H1 (cell line): ENCODE results near the gene ACYP2. TPM values are rescaled to one million over a fixed set of nuclear protein-coding genes. Genes with fewer than 3 reads are reported as not detected.

Experiments used
- CTCF ChIA-PET: fragments of 300-600 bp; sonication (Branson Sonifier 250); formaldehyde crosslinking; loops from one replicate; lab custom pipeline; 2021; ENCODE audit not compliant: partially characterized antibody; lab: Charles Lee
- POLR2A ChIA-PET: fragments of 300-600 bp; sonication (Branson Sonifier 250); formaldehyde crosslinking; loops from one replicate; lab custom pipeline; 2021; ENCODE audit warnings: inconsistent platforms; ENCODE audit not compliant: partially characterized antibody; lab: Charles Lee
- DNase-seq, 2 experiments: peaks; one replicate each; pipeline versions ENCODE4 v3.0.0 to v3.0.0-alpha.2; 2010 to 2022; ENCODE audit warnings: low spot score in 2 of 2, low read depth in 1 of 2, mixed read lengths in 1 of 2
- FAIRE-seq: peaks from 2 replicates; lab custom pipeline; 2011; peaks lifted over from hg19 to GRCh38; lab: Jason Lieb, UNC
- H2AFZ ChIP-seq: 2 replicates; pipeline ENCODE4 v1.8.1; 2012; ENCODE audit warnings: low read length, inconsistent platforms
- H2AK5ac ChIP-seq: 2 replicates; pipeline ENCODE4 v1.6.1; 2013; ENCODE audit warnings: low read depth, low read length
- H2BK120ac ChIP-seq: replicated peaks from 2 replicates; pipeline ENCODE3; 2013; ENCODE audit warnings: low read depth, low read length, inconsistent platforms
- H2BK12ac ChIP-seq: 2 replicates; pipeline ENCODE4 v1.6.1; 2013; ENCODE audit warnings: low read depth, low read length
- H2BK15ac ChIP-seq: 2 replicates; pipeline ENCODE4 v1.6.1; 2013; ENCODE audit warnings: low read length
- H2BK20ac ChIP-seq: 2 replicates; pipeline ENCODE4 v1.6.1; 2013; ENCODE audit warnings: low read length
- H2BK5ac ChIP-seq: 2 replicates; pipeline ENCODE4 v1.6.1; 2013; ENCODE audit warnings: low read depth, low read length
- H3K14ac ChIP-seq: 2 replicates; pipeline ENCODE4 v1.6.1; 2013; ENCODE audit warnings: inconsistent platforms; ENCODE audit not compliant: insufficient read length
- H3K18ac ChIP-seq: 2 replicates; pipeline ENCODE4 v1.6.1; 2013; ENCODE audit warnings: low read length; ENCODE audit errors: extremely low read depth
- H3K23ac ChIP-seq: 2 replicates; pipeline ENCODE4 v1.6.1; 2013; ENCODE audit warnings: inconsistent platforms; ENCODE audit not compliant: insufficient read length
- H3K23me2 ChIP-seq: 2 replicates; pipeline ENCODE4 v1.6.1; 2013; ENCODE audit warnings: low read depth, low read length
- H3K27ac ChIP-seq: 2 replicates; pipeline ENCODE4 v1.6.1; 2011; ENCODE audit warnings: low read depth, low read length, inconsistent platforms
- H3K27me3 ChIP-seq, 4 experiments: replicated peaks in 1 of 4; 1 replicate in 1 of 4; 2 replicates in 3 of 4; pipeline versions ENCODE4 v1.6.1 to v1.8.1; 2011 to 2013; ENCODE audit warnings: low read length in 3 of 4, mild to moderate bottlenecking in 3 of 4, inconsistent platforms in 2 of 4, mixed read lengths in 2 of 4, moderate library complexity in 1 of 4; ENCODE audit not compliant: control insufficient read depth in 3 of 4, insufficient read depth in 3 of 4; ENCODE audit errors: extremely low read depth in 1 of 4
- H3K36me3 ChIP-seq, 4 experiments: 2 replicates each; pipeline versions ENCODE4 v1.6.1 to v1.8.1; 2011 to 2013; ENCODE audit warnings: mild to moderate bottlenecking in 4 of 4, low read length in 3 of 4, moderate library complexity in 2 of 4, control low read depth in 1 of 4, inconsistent platforms in 1 of 4; ENCODE audit not compliant: insufficient read depth in 4 of 4, control insufficient read depth in 2 of 4
- H3K4ac ChIP-seq: replicated peaks from 2 replicates; pipeline ENCODE3; 2013; ENCODE audit warnings: low read length, low read depth, mixed read lengths, inconsistent platforms; ENCODE audit not compliant: insufficient read length
- H3K4me1 ChIP-seq, 4 experiments: replicated peaks in 1 of 4; 1 replicate in 1 of 4; 2 replicates in 3 of 4; pipeline versions ENCODE4 v1.6.1 to v1.8.1; 2011 to 2013; ENCODE audit warnings: low read length in 3 of 4, inconsistent platforms in 2 of 4, mixed read lengths in 1 of 4; ENCODE audit not compliant: insufficient read depth in 4 of 4, control insufficient read depth in 3 of 4
- H3K4me2 ChIP-seq, 2 experiments: 2 replicates each; pipeline versions ENCODE4 v1.6.1 to v1.8.1; 2011 to 2013; ENCODE audit warnings: low read depth in 2 of 2, low read length in 2 of 2, control low read depth in 1 of 2, inconsistent platforms in 1 of 2, mild to moderate bottlenecking in 1 of 2; ENCODE audit not compliant: insufficient read depth in 1 of 2
- H3K4me3 ChIP-seq, 4 experiments: fragments of 200-600, 300-600 bp in 1 of 4; sonication (generic), shearing (Covaris generic), sonication (Bioruptor Twin) in 1 of 4; 2 replicates each; pipeline versions ENCODE4 v1.5.1 to v1.8.1; 2011 to 2016; ENCODE audit warnings: low read length in 4 of 4, low read depth in 3 of 4, control low read depth in 2 of 4, inconsistent platforms in 2 of 4, mild to moderate bottlenecking in 2 of 4, mixed read lengths in 1 of 4, moderate library complexity in 1 of 4; ENCODE audit not compliant: insufficient read depth in 2 of 4; ENCODE audit errors: extremely low read depth in 1 of 4
- H3K56ac ChIP-seq: replicated peaks from 2 replicates; pipeline ENCODE3; 2013; ENCODE audit warnings: low read depth, mild to moderate bottlenecking, mixed read lengths, low read length, inconsistent platforms; ENCODE audit not compliant: insufficient read length
- H3K79me1 ChIP-seq: 2 replicates; pipeline ENCODE4 v1.6.1; 2013; ENCODE audit warnings: low read depth, low read length, control low read depth
- H3K79me2 ChIP-seq, 2 experiments: 2 replicates each; pipeline versions ENCODE4 v1.6.1 to v1.8.1; 2012 to 2013; ENCODE audit warnings: low read length in 2 of 2, mild to moderate bottlenecking in 2 of 2, inconsistent platforms in 1 of 2; ENCODE audit not compliant: insufficient read depth in 2 of 2, control insufficient read depth in 1 of 2
- H3K9ac ChIP-seq, 4 experiments: replicated peaks in 1 of 4; 1 replicate in 1 of 4; 2 replicates in 3 of 4; pipeline versions ENCODE4 v1.6.1 to v1.8.1; 2011 to 2013; ENCODE audit warnings: low read depth in 3 of 4, low read length in 3 of 4, control low read depth in 2 of 4, mild to moderate bottlenecking in 2 of 4, moderate library complexity in 2 of 4, inconsistent platforms in 1 of 4; ENCODE audit errors: extremely low read depth in 1 of 4
- H3K9me3 ChIP-seq, 2 experiments: 2 replicates each; pipeline versions ENCODE4 v1.6.1 to v1.8.1; 2012 to 2013; ENCODE audit warnings: mild to moderate bottlenecking in 2 of 2, moderate library complexity in 2 of 2, control low read depth in 1 of 2, inconsistent platforms in 1 of 2, low read depth in 1 of 2, low read length in 1 of 2, mixed read lengths in 1 of 2; ENCODE audit not compliant: insufficient read depth in 2 of 2
- H4K20me1 ChIP-seq, 2 experiments: replicated peaks in 1 of 2; 2 replicates each; pipeline versions ENCODE3 to v1.8.1; 2011 to 2013; ENCODE audit warnings: inconsistent platforms in 2 of 2, low read length in 2 of 2, mild to moderate bottlenecking in 1 of 2; ENCODE audit not compliant: insufficient read depth in 2 of 2, control insufficient read depth in 1 of 2
- H4K5ac ChIP-seq: 2 replicates; pipeline ENCODE4 v1.6.1; 2013; ENCODE audit warnings: low read length, low read depth, mixed read lengths, inconsistent platforms; ENCODE audit not compliant: insufficient read length
- H4K8ac ChIP-seq: 2 replicates; pipeline ENCODE4 v1.8.0; 2013; ENCODE audit warnings: mild to moderate bottlenecking, moderate library complexity, low read length, inconsistent platforms; ENCODE audit not compliant: insufficient read depth; ENCODE audit errors: extremely low read depth
- H4K91ac ChIP-seq: replicated peaks from 2 replicates; pipeline ENCODE3; 2013; ENCODE audit warnings: low read length, mixed read lengths, inconsistent platforms; ENCODE audit not compliant: insufficient read length
- CTBP2 ChIP-seq: IDR thresholded peaks from 2 replicates; pipeline ENCODE4 v1.7.0; 2011; ENCODE audit warnings: borderline replicate concordance, mild to moderate bottlenecking, moderate library complexity, mixed read lengths, low read length; ENCODE audit not compliant: insufficient read depth, insufficient read length
- HDAC2 ChIP-seq, 2 experiments: fragments of 300-600 bp in 1 of 2; sonication (generic) in 1 of 2; IDR thresholded peaks; 2 replicates each; pipeline ENCODE4 v1.6.1; 2011 to 2012; ENCODE audit warnings: low read depth in 2 of 2, low read length in 2 of 2, mild to moderate bottlenecking in 2 of 2, moderate library complexity in 2 of 2, borderline replicate concordance in 1 of 2, inconsistent platforms in 1 of 2
- JUND ChIP-seq: IDR thresholded peaks from 2 replicates; pipeline ENCODE4 v1.6.1; 2011; ENCODE audit warnings: mild to moderate bottlenecking, improper control_type of control experiment, low read length
- TEAD4 ChIP-seq: IDR thresholded peaks from 2 replicates; pipeline ENCODE4 v1.6.1; 2012; ENCODE audit warnings: low read depth, low read length, inconsistent platforms, mixed read lengths
- WGBS, 2 experiments: shearing (Covaris generic) in 1 of 2; methylation state at CpG; one replicate each; pipeline versions ENCODE4 v1.1.6 to v1.1.7; 2013 to 2015; ENCODE audit warnings: low lambda C conversion rate in 2 of 2, mixed read lengths in 2 of 2, inconsistent platforms in 1 of 2, low coverage in 1 of 2, missing lambda C conversion rate in 1 of 2; ENCODE audit not compliant: insufficient replicate concordance in 2 of 2, insufficient coverage in 1 of 2, insufficient read length in 1 of 2; ENCODE audit errors: extremely low coverage in 1 of 2, missing lambda C conversion rate in 1 of 2; 5-methylcytosine and 5-hydroxymethylcytosine counted together
- polyA plus RNA-seq, 7 experiments: library from polyadenylated mRNA; depleted of rRNA in 3 of 7; stranded (reverse) in 5 of 7; unstranded in 2 of 7; fragments of >200 nt in 5 of 7; fragments of 200-250 nt in 2 of 7; gene quantifications; 1 replicate in 5 of 7; 2 replicates in 1 of 7; 4 replicates in 1 of 7; pipeline versions ENCODE4 v1.2.1 to v1.2.3, GENCODE V29; 2011 to 2013; ENCODE audit warnings: missing spikeins in 2 of 7, mixed read lengths in 2 of 7
- total RNA-seq: library from RNA; stranded (reverse); fragmentation: NEBNext Ultra II Directional; extraction: Animal tissue kit (Norgen Biotek cat#: 25700); gene quantifications from 2 replicates; pipeline ENCODE4 v1.2.1, GENCODE V29; 2021

ACYP2 gene
- total and polyA plus RNA-seq, 2 of the 8 experiments (the other 6 are each of a cell fraction or from before 2014, with no cell fraction given): 3.4 to 4.4 TPM

- ChIA-PET CTCF (interaction anchor here (0.5 kb wide), 1 partner anchor 211 kb away, joined by 3 read pairs; no protein-coding TSS in a partner anchor), POLR2A (no interaction called here)
- H3K18ac ChIP-seq: no peak overlapping the region
- no peak overlapping the region for H3K23ac ChIP-seq
- TF ChIP-seq JUND (no peak), HDAC2 (IDR thresholded peaks at IDR 0.05; ENCODE audit: borderline replicate concordance in 1 of 2, low read depth in 2 of 2, low read length in 2 of 2) (no peak), CTBP2 (no peak), TEAD4 (no peak)
- no peaks in the 10 kb centered on the region for H3K23me2 ChIP-seq
- FAIRE-seq (no peak), DNase-seq (no peak)
- H3K4me3 ChIP-seq: no peak overlapping the region
- no peak overlapping the region for H4K5ac ChIP-seq
- H3K9me3 ChIP-seq: no peaks in the 10 kb centered on the region
- H3K56ac ChIP-seq: no peak overlapping the region
- H2AK5ac ChIP-seq: no peak overlapping the region
- no peaks in the 10 kb centered on the region for H3K79me2 ChIP-seq
- no peak overlapping the region for H4K91ac ChIP-seq
- 80% methylated on average over 4 of the region's 4 CpGs; no CpG with 5 or more reads in 1 of the 2 experiments for WGBS, 2 experiments
- no peaks in the 10 kb centered on the region for H4K20me1 ChIP-seq
- no peak overlapping the region for H2BK15ac ChIP-seq
- H3K4ac ChIP-seq: no peak overlapping the region
- no peak overlapping the region for H2BK12ac ChIP-seq
- H2BK120ac ChIP-seq: no peak overlapping the region
- no peaks in the 10 kb centered on the region for H3K27me3 ChIP-seq
- H3K9ac ChIP-seq: no peak overlapping the region
- no peaks in the 10 kb centered on the region for H3K79me1 ChIP-seq
- no peaks in the 10 kb centered on the region for H3K36me3 ChIP-seq
- H3K4me1 ChIP-seq: no peaks in the 10 kb centered on the region
- no peak overlapping the region for H4K8ac ChIP-seq
- no peak overlapping the region for H2AFZ ChIP-seq
- H3K27ac ChIP-seq: no peak overlapping the region
- no peak overlapping the region for H3K4me2 ChIP-seq
- no peak overlapping the region for H2BK5ac ChIP-seq
- H2BK20ac ChIP-seq: no peak overlapping the region
- H3K14ac ChIP-seq: no peak overlapping the region
Measured at GRCh38 chr2:54213082-54213481, 97.7 kb downstream of the ACYP2 start.
